Loucy (cell line): Measurements from ENCODE around the gene BASP1.
"Not testable (repeated sequence)": the region's sequence is repeated elsewhere in the genome, so short reads cannot be mapped to it uniquely, and the experiment has no call there.

Source experiments
- H2AFZ ChIP-seq: fragments of 200-600 bp; sonication (generic); 2 replicates; pipeline ENCODE4 v1.6.0; 2016; ENCODE audit warnings: antibody characterized with exemption, mild to moderate bottlenecking, low read length, moderate library complexity
- H3F3A ChIP-seq: fragments of 200-600 bp; 2 replicates; pipeline ENCODE4 v1.6.0; 2016; ENCODE audit warnings: antibody characterized with exemption, low read depth, mild to moderate bottlenecking
- H3K27me3 ChIP-seq: fragments of 200-600 bp; sonication (generic); 2 replicates; pipeline ENCODE4 v1.6.1; 2014; ENCODE audit warnings: low read length, mild to moderate bottlenecking; ENCODE audit not compliant: insufficient read depth, poor library complexity, severe bottlenecking
- H3K36me3 ChIP-seq: fragments of 200-600 bp; sonication (generic); 2 replicates; pipeline ENCODE4 v1.6.1; 2016; ENCODE audit warnings: low read length; ENCODE audit not compliant: insufficient read depth
- H3K4me1 ChIP-seq: fragments of 200-600 bp; sonication (generic); 2 replicates; pipeline ENCODE4 v1.5.1; 2014; ENCODE audit warnings: low read length, mild to moderate bottlenecking; ENCODE audit not compliant: insufficient read depth, poor library complexity, severe bottlenecking
- H3K4me2 ChIP-seq: fragments of 200-600 bp; sonication (generic); 2 replicates; pipeline ENCODE4 v1.6.0; 2014; ENCODE audit warnings: antibody characterized with exemption, low read length, low read depth, mild to moderate bottlenecking; ENCODE audit not compliant: poor library complexity, severe bottlenecking
- H3K4me3 ChIP-seq: fragments of 200-600 bp; sonication (generic); 2 replicates; pipeline ENCODE4 v1.5.1; 2014; ENCODE audit warnings: low read length, mild to moderate bottlenecking, mixed read lengths; ENCODE audit not compliant: poor library complexity, severe bottlenecking
- H3K79me2 ChIP-seq: fragments of 200-600 bp; sonication (generic); 2 replicates; pipeline ENCODE4 v1.6.1; 2014; ENCODE audit warnings: low read length; ENCODE audit not compliant: insufficient read depth
- H3K9ac ChIP-seq: fragments of 200-600 bp; sonication (generic); 2 replicates; pipeline ENCODE4 v1.6.0; 2014; ENCODE audit warnings: mild to moderate bottlenecking, low read depth, low read length, moderate library complexity; ENCODE audit not compliant: poor library complexity, severe bottlenecking
- H3K9me2 ChIP-seq: fragments of 200-600 bp; sonication (generic); replicated peaks from 2 replicates; pipeline ENCODE4 v1.6.1; 2016; ENCODE audit warnings: low read depth, low read length, mixed read lengths
- H3K9me3 ChIP-seq: fragments of 200-600 bp; sonication (generic); 2 replicates; pipeline ENCODE4 v1.6.1; 2014; ENCODE audit warnings: mild to moderate bottlenecking, antibody characterized with exemption, low read length, low read depth; ENCODE audit not compliant: insufficient read depth
- H4K20me1 ChIP-seq: fragments of 200-600 bp; sonication (generic); 2 replicates; pipeline ENCODE4 v1.6.0; 2014; ENCODE audit warnings: antibody characterized with exemption, low read length, mild to moderate bottlenecking; ENCODE audit not compliant: insufficient read depth, poor library complexity, severe bottlenecking
- EZH2phosphoT487 ChIP-seq: fragments of 200-600 bp; IDR thresholded peaks from 2 replicates; pipeline ENCODE4 v1.6.1; 2018; ENCODE audit warnings: antibody characterized with exemption, mild to moderate bottlenecking, moderate library complexity, borderline replicate concordance
- TF ChIP-seq, protein P1 (sequence below): fragments of 200-600 bp; sonication (generic); conservative IDR thresholded peaks from 2 replicates; pipeline ENCODE4 v1.5.1; 2014; ENCODE audit warnings: mild to moderate bottlenecking, antibody characterized with exemption, low read length

Gene BASP1

DNA sequence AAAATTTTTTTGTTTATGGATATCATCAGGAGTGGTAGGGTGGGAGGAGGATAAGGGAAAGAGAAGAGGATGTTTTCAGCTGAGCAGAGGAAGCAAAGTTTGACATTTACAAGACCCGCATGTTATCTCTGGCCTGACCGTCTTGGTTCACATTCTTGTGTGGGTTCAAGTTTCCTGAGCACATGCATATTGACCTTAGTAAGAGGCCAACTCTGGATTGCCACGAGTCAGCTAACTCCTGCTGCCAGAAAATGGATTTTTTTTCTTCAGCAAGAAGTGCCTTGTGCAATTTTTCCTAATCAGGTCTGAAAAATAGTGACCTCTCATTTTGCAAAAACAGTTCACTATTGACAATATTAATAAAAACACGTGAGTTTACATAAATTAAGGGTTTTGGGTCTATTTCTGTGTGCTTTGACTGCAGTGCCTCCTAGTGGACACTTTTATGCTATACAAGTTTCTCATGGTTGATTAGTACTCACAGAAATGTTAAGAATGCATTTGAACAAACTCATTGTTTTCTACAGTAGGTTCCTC, 27.1 kb upstream of the BASP1 start:
- Histone ChIP-seq H3F3A (no peaks in the 10 kb centered on the region), H3K9me2 (no peaks in the 10 kb centered on the region), H4K20me1 (no peaks in the 10 kb centered on the region), H3K9ac (no peak overlapping the region), H3K36me3 (no peaks in the 10 kb centered on the region), H2AFZ (no peak overlapping the region), H3K79me2 (no peaks in the 10 kb centered on the region), H3K4me1 (no peaks in the 10 kb centered on the region), H3K4me2 (no peak overlapping the region), H3K4me3 (no peak overlapping the region), H3K27me3 (no peaks in the 10 kb centered on the region), H3K9me3 (no peaks in the 10 kb centered on the region)
- TF ChIP-seq, protein P1, sequence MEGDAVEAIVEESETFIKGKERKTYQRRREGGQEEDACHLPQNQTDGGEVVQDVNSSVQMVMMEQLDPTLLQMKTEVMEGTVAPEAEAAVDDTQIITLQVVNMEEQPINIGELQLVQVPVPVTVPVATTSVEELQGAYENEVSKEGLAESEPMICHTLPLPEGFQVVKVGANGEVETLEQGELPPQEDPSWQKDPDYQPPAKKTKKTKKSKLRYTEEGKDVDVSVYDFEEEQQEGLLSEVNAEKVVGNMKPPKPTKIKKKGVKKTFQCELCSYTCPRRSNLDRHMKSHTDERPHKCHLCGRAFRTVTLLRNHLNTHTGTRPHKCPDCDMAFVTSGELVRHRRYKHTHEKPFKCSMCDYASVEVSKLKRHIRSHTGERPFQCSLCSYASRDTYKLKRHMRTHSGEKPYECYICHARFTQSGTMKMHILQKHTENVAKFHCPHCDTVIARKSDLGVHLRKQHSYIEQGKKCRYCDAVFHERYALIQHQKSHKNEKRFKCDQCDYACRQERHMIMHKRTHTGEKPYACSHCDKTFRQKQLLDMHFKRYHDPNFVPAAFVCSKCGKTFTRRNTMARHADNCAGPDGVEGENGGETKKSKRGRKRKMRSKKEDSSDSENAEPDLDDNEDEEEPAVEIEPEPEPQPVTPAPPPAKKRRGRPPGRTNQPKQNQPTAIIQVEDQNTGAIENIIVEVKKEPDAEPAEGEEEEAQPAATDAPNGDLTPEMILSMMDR: peak; percentile 86
- TF ChIP-seq EZH2phosphoT487: no peak

GRCh38 chr5:17190799-17191391, 26.5 kb upstream of the BASP1 start:
- H3K9me2 ChIP-seq: no peaks in the 10 kb centered on the region
- no peaks in the 10 kb centered on the region for H3K27me3 ChIP-seq
- H3K36me3 ChIP-seq: no peaks in the 10 kb centered on the region
- H3K9ac ChIP-seq: no peak overlapping the region
- H3K4me1 ChIP-seq: no peaks in the 10 kb centered on the region
- no peaks in the 10 kb centered on the region for H3F3A ChIP-seq
- H3K4me2 ChIP-seq: no peak overlapping the region
- no peak overlapping the region for H3K4me3 ChIP-seq
- no peak for TF ChIP-seq EZH2phosphoT487
- TF ChIP-seq, protein P1: no peak
- H2AFZ ChIP-seq: no peak overlapping the region
- no peaks in the 10 kb centered on the region for H4K20me1 ChIP-seq
- no peaks in the 10 kb centered on the region for H3K79me2 ChIP-seq
- no peaks in the 10 kb centered on the region for H3K9me3 ChIP-seq

- H3F3A ChIP-seq, H3K4me1 ChIP-seq: not testable (repeated sequence)
Observed at GRCh38 chr5:17191574-17191973, 25.9 kb upstream of the BASP1 start.

GRCh38 chr5:17192191-17192590, 25.2 kb upstream of the BASP1 start:
- Histone ChIP-seq H3K4me1 (no peaks in the 10 kb centered on the region), H3K9ac (no peak overlapping the region), H3F3A (no peaks in the 10 kb centered on the region), H3K4me3 (no peak overlapping the region), H4K20me1 (no peaks in the 10 kb centered on the region), H3K9me2 (no peaks in the 10 kb centered on the region), H3K79me2 (no peaks in the 10 kb centered on the region), H3K9me3 (no peaks in the 10 kb centered on the region), H2AFZ (no peak overlapping the region), H3K36me3 (no peaks in the 10 kb centered on the region), H3K4me2 (no peak overlapping the region), H3K27me3 (no peaks in the 10 kb centered on the region)
- TF ChIP-seq, protein P1: no peak
- TF ChIP-seq EZH2phosphoT487: no peak

More at GRCh38 chr5:17191574-17191973, 25.9 kb upstream of the BASP1 start:
- not testable (repeated sequence) for H3K27me3 ChIP-seq, H3K9ac ChIP-seq, H3K9me2 ChIP-seq, H3K9me3 ChIP-seq, H3K79me2 ChIP-seq, H3K4me2 ChIP-seq, H3K4me3 ChIP-seq, H2AFZ ChIP-seq, H3K36me3 ChIP-seq, H4K20me1 ChIP-seq
